Natural killer cell (primary cell): ENCODE data around the gene PRKG1. TPM values are rescaled to one million over a fixed set of nuclear protein-coding genes. Genes with fewer than 3 reads are reported as not detected.

Experiments used
- ATAC-seq, 3 donors: fragments of 150-1000 bp in 2 of 3; fragments of 200-7000 bp in 1 of 3; cut with Tn5 transposase; 1 replicate in 1 of 3; 2 replicates in 2 of 3; pipeline ENCODE4 v1.10.0; 2021; ENCODE audit warnings: mild to moderate bottlenecking in 2 of 3, moderate library complexity in 2 of 3
- DNase-seq, 2 donors: peaks; one replicate each; pipeline versions ENCODE4 v3.0.0 to v3.0.0-alpha.2; 2013 to 2021; ENCODE audit warnings: mixed read lengths in 1 of 2
- H3K27ac ChIP-seq: one replicate; pipeline ENCODE4 v1.5.1; 2013; ENCODE audit warnings: mild to moderate bottlenecking, low read length
- H3K27me3 ChIP-seq: one replicate; pipeline ENCODE4 v1.6.1; 2013; ENCODE audit warnings: low read length; ENCODE audit not compliant: control insufficient read depth, insufficient read depth
- H3K36me3 ChIP-seq: one replicate; pipeline ENCODE4 v1.6.1; 2013; ENCODE audit warnings: low read length; ENCODE audit not compliant: control insufficient read depth, insufficient read depth
- H3K4me1 ChIP-seq: one replicate; pipeline ENCODE4 v1.6.1; 2013; ENCODE audit warnings: low read length; ENCODE audit not compliant: control insufficient read depth, insufficient read depth
- H3K4me3 ChIP-seq: one replicate; pipeline ENCODE4 v1.5.1; 2013; ENCODE audit warnings: low read length
- H3K9me3 ChIP-seq: one replicate; pipeline ENCODE4 v1.6.1; 2013; ENCODE audit warnings: low read length; ENCODE audit not compliant: control insufficient read depth, insufficient read depth
- H3K27ac Mint-ChIP-seq, 2 donors: one replicate each; pipeline ENCODE4 v1.8.0; 2022; ENCODE audit warnings: mild to moderate bottlenecking in 2 of 2, mixed read lengths in 2 of 2, moderate library complexity in 1 of 2
- H3K27me3 Mint-ChIP-seq, 2 donors: one replicate each; pipeline ENCODE4 v1.8.0; 2022; ENCODE audit warnings: low read depth in 2 of 2, mixed read lengths in 2 of 2
- H3K36me3 Mint-ChIP-seq: one replicate; pipeline ENCODE4 v1.8.0; 2022; ENCODE audit warnings: mixed read lengths
- H3K4me1 Mint-ChIP-seq, 2 donors: one replicate each; pipeline ENCODE4 v1.8.0; 2022; ENCODE audit warnings: mixed read lengths in 2 of 2
- H3K4me3 Mint-ChIP-seq: one replicate; pipeline ENCODE4 v1.8.0; 2022; ENCODE audit warnings: mild to moderate bottlenecking, moderate library complexity, mixed read lengths
- H3K9me3 Mint-ChIP-seq, 2 donors: one replicate each; pipeline ENCODE4 v1.8.0; 2022; ENCODE audit warnings: mixed read lengths in 2 of 2
- WGBS: methylation state at CpG from one replicate; pipeline ENCODE4 v1.1.7; 2013; ENCODE audit warnings: missing lambda C conversion rate; ENCODE audit not compliant: insufficient coverage; 5-methylcytosine and 5-hydroxymethylcytosine counted together
- intact Hi-C: fragments of 100-400 bp; cut with micrococcal nuclease; formaldehyde crosslinking; loops from one replicate; pipeline ENCODE4 v1.14.2; 2022
- total RNA-seq, 4 donors: library from RNA; stranded (reverse); fragments of 120-200 nt in 1 of 4; gene quantifications; one replicate each; pipeline versions ENCODE4 v1.2.3 to v1.2.4, GENCODE V29; 2013 to 2022
- TF ChIP-seq, protein P1 (sequence below): fragments of 200-600 bp; IDR thresholded peaks from one replicate; pipeline ENCODE4 v1.8.0; 2022; ENCODE audit warnings: antibody characterized with exemption

Gene PRKG1
- total RNA-seq, 3 donors from 2014 or later (not counting 1 experiment from before 2014, with no cell fraction given): 0.23 to 0.41 (median 0.35) TPM

GRCh38 chr10:52030051-52030790, 955.9 kb downstream of the PRKG1 start:
- Histone ChIP-seq H3K36me3 (no peaks in the 10 kb centered on the region), H3K4me3 (no peak overlapping the region), H3K4me1 (no peaks in the 10 kb centered on the region), H3K27ac (no peak overlapping the region), H3K27me3 (no peaks in the 10 kb centered on the region), H3K9me3 (no peaks in the 10 kb centered on the region)
- Mint-ChIP-seq H3K27ac (no peak overlapping the region), H3K9me3 (peaks cover 2 to 4% of the 10 kb centered on the region in 2 donors), H3K4me1 (no peaks in the 10 kb centered on the region), H3K4me3 (no peak overlapping the region), H3K36me3 (no peaks in the 10 kb centered on the region), H3K27me3 (no peaks in the 10 kb centered on the region)
- WGBS: 34% methylated on average over 5 of the region's 6 CpGs
- no peak for DNase-seq
- no peak for ATAC-seq
- intact Hi-C loops: no loop called here
- TF ChIP-seq, protein P1, sequence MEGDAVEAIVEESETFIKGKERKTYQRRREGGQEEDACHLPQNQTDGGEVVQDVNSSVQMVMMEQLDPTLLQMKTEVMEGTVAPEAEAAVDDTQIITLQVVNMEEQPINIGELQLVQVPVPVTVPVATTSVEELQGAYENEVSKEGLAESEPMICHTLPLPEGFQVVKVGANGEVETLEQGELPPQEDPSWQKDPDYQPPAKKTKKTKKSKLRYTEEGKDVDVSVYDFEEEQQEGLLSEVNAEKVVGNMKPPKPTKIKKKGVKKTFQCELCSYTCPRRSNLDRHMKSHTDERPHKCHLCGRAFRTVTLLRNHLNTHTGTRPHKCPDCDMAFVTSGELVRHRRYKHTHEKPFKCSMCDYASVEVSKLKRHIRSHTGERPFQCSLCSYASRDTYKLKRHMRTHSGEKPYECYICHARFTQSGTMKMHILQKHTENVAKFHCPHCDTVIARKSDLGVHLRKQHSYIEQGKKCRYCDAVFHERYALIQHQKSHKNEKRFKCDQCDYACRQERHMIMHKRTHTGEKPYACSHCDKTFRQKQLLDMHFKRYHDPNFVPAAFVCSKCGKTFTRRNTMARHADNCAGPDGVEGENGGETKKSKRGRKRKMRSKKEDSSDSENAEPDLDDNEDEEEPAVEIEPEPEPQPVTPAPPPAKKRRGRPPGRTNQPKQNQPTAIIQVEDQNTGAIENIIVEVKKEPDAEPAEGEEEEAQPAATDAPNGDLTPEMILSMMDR: no peak

DNA sequence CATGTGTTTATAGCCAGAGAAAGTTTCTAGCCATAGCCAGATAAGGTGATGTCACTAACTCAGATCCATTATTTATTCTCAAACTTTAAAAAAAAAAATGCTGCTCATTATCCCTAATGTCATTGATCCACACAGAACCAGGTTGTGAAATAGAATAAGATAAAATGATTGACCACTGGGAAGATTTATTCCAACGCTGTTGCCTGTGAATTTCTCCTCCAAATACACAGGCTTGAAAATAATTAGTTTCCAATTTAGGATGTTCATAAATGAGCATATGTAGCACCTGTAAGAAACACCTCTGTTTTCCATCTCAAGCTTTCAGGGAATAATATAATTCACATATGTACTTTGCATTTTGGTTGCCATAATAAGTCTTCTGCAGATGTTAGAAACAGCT, 956.7 kb downstream of the PRKG1 start:
- ATAC-seq (no peak), DNase-seq (no peak)
- WGBS: no CpG with 5 or more reads among the region's 1 CpG
- no peaks in the 10 kb centered on the region for H3K27me3 Mint-ChIP-seq
- H3K9me3 ChIP-seq: no peaks in the 10 kb centered on the region
- H3K36me3 ChIP-seq: no peaks in the 10 kb centered on the region
- TF ChIP-seq, protein P1: no peak
- H3K27ac Mint-ChIP-seq: no peak overlapping the region
- H3K36me3 Mint-ChIP-seq: no peaks in the 10 kb centered on the region
- no peak overlapping the region for H3K4me3 Mint-ChIP-seq
- H3K4me3 ChIP-seq: no peak overlapping the region
- H3K27me3 ChIP-seq: no peaks in the 10 kb centered on the region
- intact Hi-C loops: no loop called here
- H3K27ac ChIP-seq: no peak overlapping the region
- H3K4me1 ChIP-seq: no peaks in the 10 kb centered on the region
- H3K4me1 Mint-ChIP-seq: no peaks in the 10 kb centered on the region
- peaks cover 5 to 11% of the 10 kb centered on the region in 2 donors for H3K9me3 Mint-ChIP-seq

- TF ChIP-seq, protein P1: no peak
- H3K4me3 ChIP-seq: no peak overlapping the region
- H3K4me1 Mint-ChIP-seq: no peaks in the 10 kb centered on the region
- no peaks in the 10 kb centered on the region for H3K36me3 Mint-ChIP-seq
- no peak overlapping the region for H3K27ac ChIP-seq
- no peaks in the 10 kb centered on the region for H3K27me3 Mint-ChIP-seq
- peaks cover 5 to 14% of the 10 kb centered on the region in 2 donors for H3K9me3 Mint-ChIP-seq
- H3K27ac Mint-ChIP-seq: no peak overlapping the region
- DNase-seq (no peak), ATAC-seq (no peak)
- no peak overlapping the region for H3K4me3 Mint-ChIP-seq
- intact Hi-C loops: no loop called here
- H3K27me3 ChIP-seq: no peaks in the 10 kb centered on the region
- H3K9me3 ChIP-seq: no peaks in the 10 kb centered on the region
- no peaks in the 10 kb centered on the region for H3K4me1 ChIP-seq
- no peaks in the 10 kb centered on the region for H3K36me3 ChIP-seq
Measured at GRCh38 chr10:52031771-52032170, 957.5 kb downstream of the PRKG1 start.
